A549 (cell line): Measurements from ENCODE around the gene TMEM100. TPM values are rescaled to one million over a fixed set of nuclear protein-coding genes. Genes with fewer than 3 reads are reported as not detected.

Experiments
- ATAC-seq, 2 experiments: fragments of 200-7000 bp in 1 of 2; fragments of >200 bp in 1 of 2; cut with Nextera tagmentation in 1 of 2; cut with Tn5 transposase in 1 of 2; 3 replicates each; pipeline versions ENCODE4 v1.8.0 to v1.9.1; 2018 to 2020; ENCODE audit warnings: mild to moderate bottlenecking in 1 of 2, moderate library complexity in 1 of 2
- CTCF ChIA-PET: fragments of 300-600 bp; sonication (Branson Sonifier 250); formaldehyde crosslinking; extraction: SDS; loops from one replicate; lab custom pipeline; 2021; ENCODE audit warnings: antibody characterized with exemption, inconsistent platforms; lab: Yijun Ruan, JAX
- POLR2A ChIA-PET: fragments of 350-600 bp; formaldehyde crosslinking; extraction: SDS; loops from one replicate; lab custom pipeline; 2021; ENCODE audit warnings: antibody characterized with exemption, inconsistent platforms; lab: Yijun Ruan, JAX
- DNase-seq, 2 experiments: peaks; one replicate each; pipeline versions ENCODE4 v3.0.0 to v3.0.0-alpha.2; 2011 to 2016; ENCODE audit warnings: low read depth in 1 of 2, low spot score in 1 of 2
- FAIRE-seq: peaks from 2 replicates; lab custom pipeline; 2011; peaks lifted over from hg19 to GRCh38; lab: Jason Lieb, UNC
- H3K27ac ChIP-seq, 2 experiments: fragments of >200 bp; sonication (Bioruptor Twin); formaldehyde crosslinking; 3 replicates each; pipeline ENCODE4 v1.5.1; 2016 to 2017
- H3K4me1 ChIP-seq: fragments of >200 bp; sonication (Bioruptor Twin); formaldehyde crosslinking; 3 replicates; pipeline ENCODE4 v1.6.1; 2016
- H3K4me2 ChIP-seq: fragments of >200 bp; sonication (Bioruptor Twin); formaldehyde crosslinking; 3 replicates; pipeline ENCODE4 v1.6.1; 2016
- H3K4me3 ChIP-seq: fragments of >200 bp; sonication (Bioruptor Twin); formaldehyde crosslinking; 3 replicates; pipeline ENCODE4 v1.5.1; 2016
- H3K9me3 ChIP-seq: fragments of >200 bp; sonication (Bioruptor Twin); formaldehyde crosslinking; 3 replicates; pipeline ENCODE4 v1.6.1; 2016
- CBX8 ChIP-seq: fragments of 200-600 bp; sonication (generic); IDR thresholded peaks from 2 replicates; pipeline ENCODE4 v1.6.1; 2016
- CHD2 ChIP-seq: fragments of 150-350 bp; IDR thresholded peaks from 2 replicates; pipeline ENCODE4 v1.6.1; 2014; ENCODE audit warnings: low read length; ENCODE audit not compliant: partially characterized antibody
- FOSL2 ChIP-seq, 2 experiments: fragments of 450-650 bp in 1 of 2; fragments of >200 bp in 1 of 2; sonication (Bioruptor Twin) in 1 of 2; formaldehyde crosslinking; IDR thresholded peaks; 2 replicates each; pipeline versions ENCODE4 v1.5.0 to v1.6.1; 2016 to 2020; ENCODE audit warnings: mild to moderate bottlenecking in 1 of 2, moderate library complexity in 1 of 2
- HOXB5 ChIP-seq: fragments of 250-450 bp; sonication (Bioruptor Pico); IDR thresholded peaks from 2 replicates; pipeline ENCODE4 v1.5.0; 2020; ENCODE audit warnings: mild to moderate bottlenecking, moderate library complexity
- KDM5A ChIP-seq: fragments of 200-600 bp; sonication (generic); IDR thresholded peaks from 2 replicates; pipeline ENCODE4 v1.6.1; 2016; ENCODE audit warnings: antibody characterized with exemption, mild to moderate bottlenecking
- MAFK ChIP-seq: fragments of 450-650 bp; IDR thresholded peaks from 2 replicates; pipeline ENCODE4 v1.6.1; 2014; ENCODE audit not compliant: partially characterized antibody
- MAX ChIP-seq: IDR thresholded peaks from 2 replicates; pipeline ENCODE4 v1.6.1; 2012
- MAZ ChIP-seq: fragments of 150-350 bp; IDR thresholded peaks from 2 replicates; pipeline ENCODE4 v1.6.1; 2014; ENCODE audit warnings: antibody characterized with exemption, low read depth, low read length, borderline replicate concordance
- PBX3 ChIP-seq: IDR thresholded peaks from 2 replicates; pipeline ENCODE4 v1.6.1; 2012
- RCOR1 ChIP-seq: fragments of 150-350 bp; IDR thresholded peaks from 2 replicates; pipeline ENCODE4 v1.6.1; 2014; ENCODE audit warnings: antibody characterized with exemption, low read length, low read depth
- RNF2 ChIP-seq: fragments of 200-600 bp; sonication (generic); IDR thresholded peaks from 2 replicates; pipeline ENCODE4 v1.6.1; 2016; ENCODE audit warnings: low read depth, mild to moderate bottlenecking, antibody characterized with exemption, moderate library complexity, borderline replicate concordance
- SREBF2 ChIP-seq: fragments of 450-650 bp; IDR thresholded peaks from 2 replicates; pipeline ENCODE4 v1.6.1; 2014; ENCODE audit warnings: mild to moderate bottlenecking, moderate library complexity
- ZSCAN20 ChIP-seq: fragments of 250-450 bp; sonication (Bioruptor Pico); IDR thresholded peaks from 2 replicates; pipeline ENCODE4 v1.8.0; 2022; ENCODE audit warnings: mild to moderate bottlenecking, moderate library complexity
- WGBS: methylation state at CpG from one replicate; pipeline ENCODE4 v1.1.6; 2017; ENCODE audit errors: missing lambda C conversion rate; 5-methylcytosine and 5-hydroxymethylcytosine counted together
- polyA plus RNA-seq, 4 experiments: library from polyadenylated mRNA; depleted of rRNA in 3 of 4; stranded (reverse); fragments of >200 nt; fragmentation: RNase III in 1 of 4; extraction: RNeasy Plus Mini Kit Qiagen cat#74134 plus additional on column Dnase treatment in 1 of 4; gene quantifications; 2 replicates in 3 of 4; 3 replicates in 1 of 4; pipeline ENCODE4 v1.2.3, GENCODE V29; 2011 to 2017
- TF ChIP-seq, protein P1 (sequence below): fragments of 150-350 bp; IDR thresholded peaks from 2 replicates; pipeline ENCODE4 v1.6.1; 2014; ENCODE audit warnings: low read depth, mild to moderate bottlenecking, low read length
- TF ChIP-seq, protein P2 (sequence below): fragments of 200-600 bp; sonication (generic); IDR thresholded peaks from 2 replicates; pipeline ENCODE4 v1.6.1; 2016; ENCODE audit warnings: antibody characterized with exemption, mild to moderate bottlenecking, moderate library complexity
- TF ChIP-seq, protein P3 (sequence below): fragments of 450-650 bp; IDR thresholded peaks from 2 replicates; pipeline ENCODE4 v1.6.1; 2014; ENCODE audit warnings: antibody characterized with exemption

Gene TMEM100
- polyA plus RNA-seq, 2 of the 4 experiments (the other 2 are of a cell fraction): not detected

- TF ChIP-seq FOSL2 (IDR thresholded peaks at IDR 0.05): no peak
- TF ChIP-seq FOSL2 (CRISPR knock-in tag; IDR thresholded peaks at IDR 0.05): no peak
- TF ChIP-seq, protein P1, sequence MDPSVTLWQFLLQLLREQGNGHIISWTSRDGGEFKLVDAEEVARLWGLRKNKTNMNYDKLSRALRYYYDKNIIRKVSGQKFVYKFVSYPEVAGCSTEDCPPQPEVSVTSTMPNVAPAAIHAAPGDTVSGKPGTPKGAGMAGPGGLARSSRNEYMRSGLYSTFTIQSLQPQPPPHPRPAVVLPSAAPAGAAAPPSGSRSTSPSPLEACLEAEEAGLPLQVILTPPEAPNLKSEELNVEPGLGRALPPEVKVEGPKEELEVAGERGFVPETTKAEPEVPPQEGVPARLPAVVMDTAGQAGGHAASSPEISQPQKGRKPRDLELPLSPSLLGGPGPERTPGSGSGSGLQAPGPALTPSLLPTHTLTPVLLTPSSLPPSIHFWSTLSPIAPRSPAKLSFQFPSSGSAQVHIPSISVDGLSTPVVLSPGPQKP: no peak
- no peak for TF ChIP-seq CHD2
Measured at GRCh38 chr17:55691666-55692065, 31.0 kb downstream of the TMEM100 start (continued).

- CTCF ChIA-PET: interaction anchor here (1.2 to 4.4 kb wide), 5 partner anchors 28 to 163 kb away, joined by 3 to 18 read pairs (median 3); no protein-coding TSS in a partner anchor
- Histone ChIP-seq H3K4me2 (no peak overlapping the region), H3K4me1 (no peaks in the 10 kb centered on the region), H3K4me3 (no peak overlapping the region), H3K9me3 (peaks cover 4% of the 10 kb centered on the region; the same call in 2 of the 3 replicates), H3K27ac (no peak overlapping the region)
- TF ChIP-seq RNF2: 0 out of 2 replicates have a peak, but pooled peaks have one; percentile 19
- 0 out of 2 replicates have a peak, but pooled peaks have one; percentile 83 for TF ChIP-seq CBX8
- TF ChIP-seq, protein P2, sequence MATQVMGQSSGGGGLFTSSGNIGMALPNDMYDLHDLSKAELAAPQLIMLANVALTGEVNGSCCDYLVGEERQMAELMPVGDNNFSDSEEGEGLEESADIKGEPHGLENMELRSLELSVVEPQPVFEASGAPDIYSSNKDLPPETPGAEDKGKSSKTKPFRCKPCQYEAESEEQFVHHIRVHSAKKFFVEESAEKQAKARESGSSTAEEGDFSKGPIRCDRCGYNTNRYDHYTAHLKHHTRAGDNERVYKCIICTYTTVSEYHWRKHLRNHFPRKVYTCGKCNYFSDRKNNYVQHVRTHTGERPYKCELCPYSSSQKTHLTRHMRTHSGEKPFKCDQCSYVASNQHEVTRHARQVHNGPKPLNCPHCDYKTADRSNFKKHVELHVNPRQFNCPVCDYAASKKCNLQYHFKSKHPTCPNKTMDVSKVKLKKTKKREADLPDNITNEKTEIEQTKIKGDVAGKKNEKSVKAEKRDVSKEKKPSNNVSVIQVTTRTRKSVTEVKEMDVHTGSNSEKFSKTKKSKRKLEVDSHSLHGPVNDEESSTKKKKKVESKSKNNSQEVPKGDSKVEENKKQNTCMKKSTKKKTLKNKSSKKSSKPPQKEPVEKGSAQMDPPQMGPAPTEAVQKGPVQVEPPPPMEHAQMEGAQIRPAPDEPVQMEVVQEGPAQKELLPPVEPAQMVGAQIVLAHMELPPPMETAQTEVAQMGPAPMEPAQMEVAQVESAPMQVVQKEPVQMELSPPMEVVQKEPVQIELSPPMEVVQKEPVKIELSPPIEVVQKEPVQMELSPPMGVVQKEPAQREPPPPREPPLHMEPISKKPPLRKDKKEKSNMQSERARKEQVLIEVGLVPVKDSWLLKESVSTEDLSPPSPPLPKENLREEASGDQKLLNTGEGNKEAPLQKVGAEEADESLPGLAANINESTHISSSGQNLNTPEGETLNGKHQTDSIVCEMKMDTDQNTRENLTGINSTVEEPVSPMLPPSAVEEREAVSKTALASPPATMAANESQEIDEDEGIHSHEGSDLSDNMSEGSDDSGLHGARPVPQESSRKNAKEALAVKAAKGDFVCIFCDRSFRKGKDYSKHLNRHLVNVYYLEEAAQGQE: no peak
- TF ChIP-seq RCOR1: no peak
- FAIRE-seq: peak; percentile 18
- POLR2A ChIA-PET: no interaction called here
- 4% methylated on average over 2 of the region's 2 CpGs for WGBS
- ATAC-seq: no peak
- no peak for DNase-seq
Measured at GRCh38 chr17:55690105-55690508, 32.6 kb downstream of the TMEM100 start.

DNA sequence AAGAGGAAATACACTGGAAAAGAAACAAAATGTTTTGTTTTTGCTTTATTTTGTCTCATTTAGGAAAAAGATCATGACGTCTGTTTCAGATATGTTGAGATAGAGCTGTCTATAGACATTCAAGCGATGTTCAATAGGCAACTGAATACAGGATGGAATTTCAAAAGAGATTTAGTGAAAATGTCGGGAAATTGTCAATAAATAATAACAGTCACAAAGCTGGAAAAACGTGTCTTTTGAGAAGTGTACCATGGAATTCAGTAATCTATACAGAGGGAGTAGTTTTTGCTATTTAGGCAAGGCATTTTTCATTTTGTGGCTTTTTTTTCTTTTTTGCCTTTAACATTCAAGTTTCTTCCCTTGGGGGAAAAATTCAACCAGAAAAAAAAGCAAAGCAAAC, 33.0 kb downstream of the TMEM100 start:
- Histone ChIP-seq H3K27ac (no peak overlapping the region), H3K4me3 (no peak overlapping the region), H3K4me2 (no peak overlapping the region), H3K9me3 (peaks cover 4% of the 10 kb centered on the region; the same call in 2 of the 3 replicates), H3K4me1 (no peaks in the 10 kb centered on the region)
- ChIA-PET CTCF (interaction anchor here (1.0 to 4.4 kb wide), 5 partner anchors 29 to 163 kb away, joined by 3 to 18 read pairs (median 3); no protein-coding TSS in a partner anchor), POLR2A (no interaction called here)
- WGBS: 17% methylated on average over 4 of the region's 4 CpGs
- TF ChIP-seq RNF2: 0 out of 2 replicates have a peak, but pooled peaks have one; percentile 29
- TF ChIP-seq CBX8: no peak
- TF ChIP-seq MAX: no peak
- TF ChIP-seq ZSCAN20 (CRISPR knock-in tag): no peak
- TF ChIP-seq, protein P3, sequence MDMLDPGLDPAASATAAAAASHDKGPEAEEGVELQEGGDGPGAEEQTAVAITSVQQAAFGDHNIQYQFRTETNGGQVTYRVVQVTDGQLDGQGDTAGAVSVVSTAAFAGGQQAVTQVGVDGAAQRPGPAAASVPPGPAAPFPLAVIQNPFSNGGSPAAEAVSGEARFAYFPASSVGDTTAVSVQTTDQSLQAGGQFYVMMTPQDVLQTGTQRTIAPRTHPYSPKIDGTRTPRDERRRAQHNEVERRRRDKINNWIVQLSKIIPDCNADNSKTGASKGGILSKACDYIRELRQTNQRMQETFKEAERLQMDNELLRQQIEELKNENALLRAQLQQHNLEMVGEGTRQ: no peak
- no peak for TF ChIP-seq HOXB5 (CRISPR knock-in tag)
- no peak for ATAC-seq
- FAIRE-seq: no peak
- DNase-seq: no peak

DNA sequence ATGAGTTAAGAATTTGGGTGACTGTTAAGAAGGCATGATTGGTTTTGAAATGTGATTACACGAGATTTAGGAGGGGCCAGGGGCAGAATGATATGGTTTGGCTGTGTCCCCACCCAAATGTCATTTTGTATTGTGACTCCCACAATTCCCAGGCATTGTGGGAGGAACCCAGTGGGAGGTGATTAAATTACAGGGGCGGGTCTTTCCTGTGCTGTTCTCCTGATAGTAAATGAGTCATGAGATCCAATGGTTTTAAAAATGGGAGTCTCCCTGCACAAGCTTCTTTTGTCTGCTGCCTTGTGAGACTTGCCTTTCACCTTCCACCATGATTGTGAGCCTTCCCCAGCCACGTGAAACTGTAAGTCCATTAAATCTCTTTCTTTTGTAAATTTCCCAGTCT, 34.6 kb downstream of the TMEM100 start:
- FAIRE-seq: no peak
- ChIA-PET CTCF (interaction anchor here (1.6 to 4.4 kb wide), 2 partner anchors 26 to 30 kb away, joined by 4 to 18 read pairs; no protein-coding TSS in a partner anchor), POLR2A (no interaction called here)
- WGBS: 0% methylated on average over 3 of the region's 3 CpGs
- no peak for DNase-seq
- no peaks in the 10 kb centered on the region for H3K4me1 ChIP-seq
- H3K27ac ChIP-seq: no peak overlapping the region
- H3K4me3 ChIP-seq: no peak overlapping the region
- peaks cover 4% of the 10 kb centered on the region; the same call in 2 of the 3 replicates for H3K9me3 ChIP-seq
- no peak overlapping the region for H3K4me2 ChIP-seq
- no peak for ATAC-seq
- TF ChIP-seq SREBF2 (no peak), PBX3 (no peak), KDM5A (no peak), MAZ (no peak), MAFK (no peak)
- TF ChIP-seq, protein P2: no peak
